Lower lobe of right lung (tissue), 2 donors: ENCODE data around the gene EHD3. TPM values are rescaled to one million over a fixed set of nuclear protein-coding genes. Genes with fewer than 3 reads are reported as not detected.

Experiments used
- ATAC-seq, 2 donors: fragments of 200-7000 bp; cut with Tn5 transposase; one replicate each; pipeline ENCODE4 v1.9.1; 2020 to 2022; ENCODE audit warnings: mild to moderate bottlenecking in 2 of 2, moderate library complexity in 2 of 2
- DNase-seq: peaks from one replicate; pipeline ENCODE4 v3.0.0-alpha.2; 2020
- H3K27ac ChIP-seq: fragments of 200-600 bp; one replicate; pipeline ENCODE4 v1.8.0; 2022
- H3K27me3 ChIP-seq: fragments of 200-600 bp; one replicate; pipeline ENCODE4 v1.8.0; 2022; ENCODE audit warnings: low read depth
- H3K36me3 ChIP-seq: fragments of 200-600 bp; one replicate; pipeline ENCODE4 v1.8.0; 2022; ENCODE audit warnings: mild to moderate bottlenecking
- H3K4me1 ChIP-seq: fragments of 200-600 bp; one replicate; pipeline ENCODE4 v1.8.0; 2022
- H3K4me3 ChIP-seq: fragments of 200-600 bp; one replicate; pipeline ENCODE4 v1.8.0; 2022; ENCODE audit warnings: mild to moderate bottlenecking
- H3K9me3 ChIP-seq: fragments of 200-600 bp; one replicate; pipeline ENCODE4 v1.8.0; 2022
- intact Hi-C: fragments of 100-400 bp; cut with DNase I; formaldehyde crosslinking; loops from one replicate; pipeline ENCODE4 v1.11.0; 2022
- total RNA-seq: library from RNA; stranded (reverse); fragmentation: NEBNext Ultra II Directional; extraction: Animal tissue kit (Norgen Biotek cat#: 25700); gene quantifications from one replicate; pipeline ENCODE4 v1.2.1, GENCODE V29; 2021
- TF ChIP-seq, protein P1 (sequence below): fragments of 200-600 bp; IDR thresholded peaks from one replicate; pipeline ENCODE4 v1.8.0; 2022; ENCODE audit warnings: antibody characterized with exemption, mild to moderate bottlenecking
- donor health status: DM: no; HTN: yes; CAD: no; lungs with severe emphysema.

EHD3 gene
- total RNA-seq, 1 donor from 2014 or later = 11.0 TPM

DNA sequence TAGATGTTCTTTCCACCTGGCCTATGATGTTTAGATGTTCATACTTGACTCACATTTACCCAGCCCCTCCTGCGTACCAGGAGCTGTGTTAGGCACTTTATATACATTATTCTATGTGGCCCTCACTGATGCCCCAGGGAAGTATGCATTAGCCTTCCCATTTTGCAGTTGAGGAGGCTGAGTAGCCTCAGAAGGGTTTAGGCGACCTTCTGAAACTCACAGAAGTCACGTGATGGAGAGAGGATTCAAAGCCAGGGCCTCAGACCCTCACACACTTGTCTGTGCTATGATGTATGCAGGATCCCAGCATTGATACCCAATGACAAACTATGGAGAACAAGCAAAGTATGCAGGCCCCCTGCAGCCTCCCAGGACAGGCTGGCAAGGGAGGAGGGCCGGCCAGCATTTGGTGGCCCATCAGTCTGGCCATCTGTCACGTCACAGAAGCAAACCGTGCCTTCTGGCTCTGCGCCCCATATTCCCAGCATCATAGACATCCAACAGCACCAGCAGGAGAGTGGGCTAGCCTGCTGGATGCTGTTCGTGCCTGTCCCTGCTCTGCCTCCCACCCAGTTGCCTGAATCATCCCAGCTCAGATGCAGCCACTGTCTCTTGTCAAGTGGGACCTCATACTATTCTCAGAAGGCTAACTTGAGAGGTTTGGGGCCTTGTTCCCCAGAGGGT lies 33.6 kb downstream of the EHD3 start:
- Histone ChIP-seq H3K36me3 (peaks cover under 1% of the 10 kb centered on the region), H3K4me1 (no peaks in the 10 kb centered on the region), H3K27me3 (no peaks in the 10 kb centered on the region), H3K4me3 (no peak overlapping the region), H3K9me3 (no peaks in the 10 kb centered on the region), H3K27ac (no peak overlapping the region)
- TF ChIP-seq, protein P1, sequence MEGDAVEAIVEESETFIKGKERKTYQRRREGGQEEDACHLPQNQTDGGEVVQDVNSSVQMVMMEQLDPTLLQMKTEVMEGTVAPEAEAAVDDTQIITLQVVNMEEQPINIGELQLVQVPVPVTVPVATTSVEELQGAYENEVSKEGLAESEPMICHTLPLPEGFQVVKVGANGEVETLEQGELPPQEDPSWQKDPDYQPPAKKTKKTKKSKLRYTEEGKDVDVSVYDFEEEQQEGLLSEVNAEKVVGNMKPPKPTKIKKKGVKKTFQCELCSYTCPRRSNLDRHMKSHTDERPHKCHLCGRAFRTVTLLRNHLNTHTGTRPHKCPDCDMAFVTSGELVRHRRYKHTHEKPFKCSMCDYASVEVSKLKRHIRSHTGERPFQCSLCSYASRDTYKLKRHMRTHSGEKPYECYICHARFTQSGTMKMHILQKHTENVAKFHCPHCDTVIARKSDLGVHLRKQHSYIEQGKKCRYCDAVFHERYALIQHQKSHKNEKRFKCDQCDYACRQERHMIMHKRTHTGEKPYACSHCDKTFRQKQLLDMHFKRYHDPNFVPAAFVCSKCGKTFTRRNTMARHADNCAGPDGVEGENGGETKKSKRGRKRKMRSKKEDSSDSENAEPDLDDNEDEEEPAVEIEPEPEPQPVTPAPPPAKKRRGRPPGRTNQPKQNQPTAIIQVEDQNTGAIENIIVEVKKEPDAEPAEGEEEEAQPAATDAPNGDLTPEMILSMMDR = no peak
- ATAC-seq = no peak
- intact Hi-C loops = no loop called here
- no peak for DNase-seq

DNA sequence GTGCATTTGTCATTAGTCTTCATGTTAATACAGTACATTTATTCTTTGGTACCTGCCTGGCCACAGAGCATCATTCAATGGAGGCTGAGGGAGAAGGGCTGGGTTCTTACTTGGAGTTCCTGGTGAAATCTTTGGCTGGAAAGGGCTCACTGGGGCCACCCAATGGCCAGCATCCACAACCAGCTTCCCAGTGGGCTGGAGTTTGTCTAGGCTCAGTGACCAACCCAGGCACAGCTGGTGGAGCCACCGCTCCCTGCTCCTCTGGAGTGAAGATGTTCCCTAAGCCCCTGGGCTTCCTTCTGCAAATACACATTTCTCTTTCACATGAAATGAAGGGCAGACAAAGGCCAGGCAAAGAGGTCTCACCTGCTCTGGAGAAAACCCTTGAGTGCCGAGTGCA lies 34.4 kb downstream of the EHD3 start:
- no peaks in the 10 kb centered on the region for H3K9me3 ChIP-seq
- ATAC-seq (no peak), DNase-seq (no peak)
- intact Hi-C loops = no loop called here
- H3K27me3 ChIP-seq = no peaks in the 10 kb centered on the region
- H3K36me3 ChIP-seq = no peaks in the 10 kb centered on the region
- H3K27ac ChIP-seq = no peak overlapping the region
- H3K4me1 ChIP-seq = no peaks in the 10 kb centered on the region
- no peak overlapping the region for H3K4me3 ChIP-seq
- TF ChIP-seq, protein P1 = no peak

DNA sequence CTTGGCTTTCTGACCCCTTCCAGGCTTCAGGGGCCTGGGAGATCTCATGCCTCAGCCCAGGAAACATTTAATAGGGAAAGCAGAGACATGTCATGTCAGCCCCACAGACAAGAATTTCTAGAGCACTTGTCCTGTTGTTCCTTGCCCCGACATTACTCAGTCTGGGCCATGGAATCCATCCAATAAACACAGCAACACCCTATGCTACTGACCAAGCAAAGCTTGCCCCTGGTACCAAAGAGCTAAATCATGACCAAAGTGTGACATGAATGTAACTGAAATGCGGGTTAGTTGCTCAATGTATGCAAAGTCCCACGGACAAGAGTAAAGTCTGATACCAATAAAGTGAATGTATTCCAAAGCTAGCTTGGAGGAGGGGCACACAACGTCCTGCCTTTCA lies 35.1 kb downstream of the EHD3 start:
- ATAC-seq = no peak
- H3K27ac ChIP-seq = no peak overlapping the region

DNA sequence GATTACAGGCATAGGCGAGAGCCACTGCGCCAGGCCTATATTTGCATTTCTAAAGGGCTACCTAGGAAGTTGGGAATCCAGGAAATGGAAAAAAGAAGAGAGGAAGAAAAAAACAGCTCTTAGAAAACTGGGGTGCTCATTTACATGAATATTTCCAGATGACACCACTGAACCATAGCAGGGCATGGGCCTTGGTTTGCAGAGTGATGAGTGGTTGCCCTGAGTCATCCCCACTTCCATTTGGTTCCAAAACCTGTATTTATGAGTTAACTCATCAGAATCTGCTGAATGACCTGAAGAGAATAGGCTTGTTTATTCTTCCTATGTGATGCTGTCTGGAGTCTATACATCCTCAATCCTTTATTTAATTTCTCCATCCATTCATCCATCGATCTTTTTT lies 36.2 kb downstream of the EHD3 start:
- Histone ChIP-seq H3K4me3 (no peak overlapping the region), H3K27ac (no peak overlapping the region), H3K9me3 (no peaks in the 10 kb centered on the region), H3K36me3 (no peaks in the 10 kb centered on the region), H3K4me1 (no peaks in the 10 kb centered on the region), H3K27me3 (no peaks in the 10 kb centered on the region)
- TF ChIP-seq, protein P1 = no peak
- no peak for ATAC-seq
- DNase-seq = no peak
- intact Hi-C loops = no loop called here

More for the DNA sequence above, 35.1 kb downstream of the EHD3 start:
- intact Hi-C loops = no loop called here
- TF ChIP-seq, protein P1 = no peak
- Histone ChIP-seq H3K9me3 (no peaks in the 10 kb centered on the region), H3K4me1 (no peaks in the 10 kb centered on the region), H3K36me3 (no peaks in the 10 kb centered on the region), H3K27me3 (no peaks in the 10 kb centered on the region), H3K4me3 (no peak overlapping the region)
- DNase-seq = no peak

DNA sequence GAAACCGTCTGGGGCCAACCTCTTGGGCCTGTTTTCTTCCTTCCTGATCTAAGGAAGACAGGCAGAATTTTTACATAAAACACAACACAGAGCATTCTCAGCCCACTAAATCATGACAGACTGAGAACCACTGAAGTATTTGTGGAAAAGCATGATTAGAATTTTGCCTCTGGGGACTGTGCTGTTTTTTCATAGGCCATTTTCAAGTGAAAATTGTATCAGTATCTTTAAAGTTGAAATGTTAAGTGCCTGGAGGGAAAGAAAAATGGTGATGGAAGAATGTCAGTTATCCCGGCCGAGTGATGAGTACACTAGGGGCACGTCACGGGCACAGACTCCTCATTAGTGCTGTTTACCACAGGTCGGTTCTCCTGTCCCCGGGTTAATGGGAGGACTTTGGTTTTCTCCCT lies 36.9 kb downstream of the EHD3 start:
- ATAC-seq = no peak
- TF ChIP-seq, protein P1 = no peak
- Histone ChIP-seq H3K4me3 (no peak overlapping the region), H3K9me3 (no peaks in the 10 kb centered on the region), H3K36me3 (no peaks in the 10 kb centered on the region), H3K27ac (no peak overlapping the region), H3K4me1 (no peaks in the 10 kb centered on the region), H3K27me3 (no peaks in the 10 kb centered on the region)
- DNase-seq = no peak
- intact Hi-C loops = no loop called here
